ENCODE results near the gene USP48.
"Not testable (repeated sequence)": the region's sequence is repeated elsewhere in the genome, so short reads cannot be mapped to it uniquely, and the experiment has no call there.

USP48 gene

DNA sequence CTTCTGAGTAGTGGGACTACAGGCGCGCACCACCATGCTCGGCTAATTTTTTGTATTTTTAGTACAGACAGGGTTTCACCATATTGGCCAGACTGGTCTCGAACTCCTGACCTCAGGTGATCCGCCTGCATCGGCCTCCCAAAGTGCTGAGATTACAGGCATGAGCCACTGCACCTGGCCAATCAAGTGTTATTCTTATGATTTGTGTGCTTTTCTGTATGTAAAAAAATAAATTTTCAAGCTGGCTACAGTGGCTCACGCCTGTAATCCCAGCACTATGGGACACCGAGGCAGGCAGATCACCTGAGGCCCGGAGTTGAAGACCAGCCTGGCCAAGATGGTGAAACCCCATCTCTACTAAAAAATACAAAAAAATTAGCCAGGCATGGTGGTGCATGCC, 12.3 kb downstream of the USP48 start:
- not testable (repeated sequence) for DNase-seq

DNA sequence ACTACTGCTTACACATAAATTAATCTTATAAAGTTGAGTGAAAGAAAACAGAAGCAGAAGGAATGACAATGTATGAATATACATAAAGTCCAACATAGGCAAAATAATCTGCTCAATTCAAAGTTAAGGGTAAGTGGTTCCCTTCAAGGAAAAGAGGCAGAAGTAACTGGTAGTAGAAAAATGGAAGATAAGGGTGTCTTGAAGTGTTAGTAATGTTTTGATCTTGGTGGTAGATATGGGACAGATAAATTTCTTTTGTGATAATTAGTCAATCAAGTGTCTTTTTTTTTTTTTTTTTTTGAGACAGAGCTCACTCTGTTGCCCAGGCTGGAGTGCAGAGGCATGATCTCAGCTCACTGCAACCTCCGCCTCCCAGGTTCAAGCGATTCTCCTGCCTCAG, 12.7 kb downstream of the USP48 start:
- DNase-seq = no peak

DNA sequence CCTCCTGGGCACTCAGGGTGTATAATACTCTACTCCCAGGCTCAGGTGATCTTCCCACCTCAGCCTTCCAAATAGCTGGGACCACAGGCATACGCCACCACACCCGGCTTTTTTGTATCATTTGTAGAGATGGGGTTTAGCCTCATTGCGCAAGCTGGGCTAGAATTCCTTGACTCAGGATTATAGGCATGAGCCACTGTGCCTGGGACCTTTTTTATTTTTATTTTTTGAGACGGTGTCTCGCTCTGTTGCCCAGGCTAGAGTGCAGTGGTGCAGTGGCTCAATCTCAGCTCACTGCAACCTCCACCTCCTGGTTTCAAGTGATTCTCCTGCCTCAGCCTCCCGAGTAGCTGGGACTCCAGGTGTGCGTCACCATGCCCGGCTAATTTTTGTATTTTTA, 15.8 kb downstream of the USP48 start:
- DNase-seq = not testable (repeated sequence)

DNA sequence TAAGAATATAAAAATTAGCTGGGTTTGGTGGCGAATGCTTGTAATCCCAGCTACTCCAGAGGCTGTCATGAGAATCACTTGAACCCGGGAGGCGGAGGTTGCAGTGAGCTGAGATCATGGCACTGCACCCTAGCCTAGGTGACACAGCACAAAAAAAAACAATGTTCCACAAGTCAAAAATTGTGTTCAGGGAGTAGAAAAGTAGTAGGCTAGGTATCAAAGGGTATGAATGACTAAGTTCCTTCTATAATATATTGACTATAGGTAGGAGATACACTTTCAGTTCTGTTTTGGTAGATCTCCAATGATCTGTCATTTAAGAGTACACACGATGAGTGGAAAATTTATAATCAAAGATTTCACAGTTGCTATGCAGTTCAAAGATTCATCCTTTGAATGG, 16.7 kb downstream of the USP48 start:
- DNase-seq = no peak

DNA sequence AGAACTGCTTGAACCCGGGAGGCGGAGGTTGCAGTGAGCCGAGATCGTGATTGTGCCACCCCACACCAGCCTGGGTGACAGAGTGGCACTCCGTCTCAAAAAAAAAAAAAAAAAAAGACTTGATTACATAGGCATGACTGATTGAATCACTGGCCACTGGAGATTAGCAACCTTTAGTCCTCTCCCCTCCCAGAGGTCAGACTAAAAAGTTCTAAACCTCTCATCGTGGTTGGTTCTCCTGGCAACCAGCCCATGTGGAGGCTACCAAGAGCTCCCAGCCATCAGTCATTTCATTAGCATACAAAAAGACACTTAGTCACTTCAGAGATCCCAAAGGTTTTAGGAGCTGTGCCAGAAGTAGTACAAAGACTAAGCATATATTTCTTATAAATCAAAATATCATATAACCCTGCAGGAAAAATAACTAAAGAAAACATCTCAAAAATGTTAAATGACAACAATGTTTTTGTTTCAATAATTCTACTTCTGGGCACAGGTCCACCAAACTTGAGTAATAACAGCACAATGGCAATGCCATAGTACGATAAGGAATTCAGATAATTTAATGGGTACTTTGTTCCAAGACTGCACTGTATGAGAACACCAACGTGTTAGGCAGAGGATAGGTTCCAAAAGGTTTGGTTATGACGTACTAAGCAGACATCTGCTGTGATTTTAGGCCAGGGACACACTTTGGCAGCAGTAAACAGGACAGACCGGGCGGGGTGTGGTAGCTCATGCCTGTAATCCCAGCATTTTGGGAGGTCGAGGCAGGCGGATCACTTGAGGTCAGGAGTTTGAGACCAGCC, 18.1 kb downstream of the USP48 start:
- DNase-seq = no peak

DNA sequence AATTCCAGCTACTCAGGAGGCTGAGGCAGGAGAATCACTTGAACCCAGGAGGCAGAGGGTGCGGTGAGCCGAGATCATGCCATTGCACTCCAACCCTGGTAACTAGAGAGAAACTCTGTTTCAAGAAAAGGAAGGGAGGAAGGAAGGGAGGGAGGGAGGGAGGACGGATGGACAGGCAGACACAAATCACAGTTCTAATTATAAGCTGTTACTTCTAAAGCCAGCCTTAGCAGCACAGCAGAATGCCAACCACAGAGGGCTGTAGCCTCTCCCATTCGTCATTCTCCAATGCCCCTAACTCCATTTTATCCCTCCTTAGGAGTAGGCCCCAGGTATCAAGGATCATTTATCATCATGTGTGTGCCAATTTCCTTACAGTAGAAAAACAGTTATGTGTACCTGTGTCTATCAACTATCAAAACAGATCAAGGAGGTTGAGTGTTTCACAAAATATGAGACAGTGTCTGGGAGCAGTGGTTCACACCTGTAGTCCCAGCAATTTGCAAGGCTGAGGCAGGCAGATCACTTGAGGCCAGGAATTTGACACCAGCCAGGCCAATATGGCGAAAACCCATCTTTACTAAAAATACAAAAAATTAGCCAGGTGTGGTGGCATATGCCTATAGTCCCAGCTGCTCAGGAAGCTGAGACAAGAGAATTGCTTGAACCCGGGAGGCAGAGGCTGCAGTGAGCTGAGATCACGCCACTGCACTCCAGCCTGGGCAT, 19.1 kb downstream of the USP48 start:
- no peak for DNase-seq

DNA sequence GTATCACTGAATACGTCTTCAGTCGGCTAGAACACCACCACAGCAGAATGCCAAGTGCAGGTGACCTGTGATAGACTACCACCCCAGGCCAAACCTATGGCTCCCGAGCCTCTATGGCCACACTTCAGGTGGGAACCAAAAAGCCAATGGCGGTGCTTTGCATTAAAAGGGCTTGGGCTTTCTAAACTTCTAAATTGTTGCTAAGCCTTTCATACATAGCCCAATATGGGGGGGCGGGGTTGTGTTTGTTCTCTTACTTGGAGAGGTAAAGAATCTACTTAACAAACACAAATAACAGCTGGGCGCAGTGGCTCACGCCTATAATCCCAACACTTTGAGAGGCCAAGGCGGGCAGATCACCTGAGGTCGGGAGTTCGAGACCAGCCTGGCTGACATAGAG, 19.7 kb downstream of the USP48 start:
- DNase-seq = no peak

DNA sequence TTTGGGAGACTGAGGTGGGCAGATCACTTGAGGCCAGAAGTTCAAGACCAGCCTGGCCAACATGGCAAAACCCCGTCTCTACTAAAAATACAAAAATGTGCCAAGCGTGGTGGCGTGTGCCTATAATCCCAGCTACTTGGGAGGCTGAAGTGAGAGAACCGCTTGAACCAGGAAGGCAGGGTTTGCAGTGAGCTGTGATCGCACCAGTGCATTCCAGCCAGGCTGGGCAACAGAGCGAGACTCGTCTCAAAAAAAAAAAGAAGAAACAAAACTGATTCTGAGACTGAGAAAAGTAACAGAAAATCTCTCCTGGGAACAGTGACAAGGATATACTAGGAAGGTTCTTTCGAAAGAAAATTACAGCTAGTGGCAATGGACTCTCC, 20.9 kb downstream of the USP48 start:
- DNase-seq = no peak

DNA sequence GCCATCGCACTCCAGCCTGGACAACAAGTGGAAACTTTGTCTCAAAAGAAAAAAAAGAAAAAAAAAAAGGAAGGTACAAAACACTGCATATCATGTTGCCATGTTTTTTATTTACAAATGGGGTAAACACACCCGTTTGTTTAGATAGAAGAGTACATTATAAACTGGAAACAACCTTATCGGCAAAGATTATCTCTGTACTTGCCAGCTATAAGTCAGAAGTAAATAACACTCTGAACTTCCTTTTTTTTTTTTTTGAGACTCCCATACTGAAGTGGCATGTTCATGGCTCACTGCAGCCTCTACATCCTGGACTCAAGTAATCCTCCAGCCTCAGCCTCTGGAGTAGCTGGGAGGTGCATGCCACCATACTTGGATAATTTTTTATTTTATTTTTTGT, 21.9 kb downstream of the USP48 start:
- no peak for DNase-seq

DNA sequence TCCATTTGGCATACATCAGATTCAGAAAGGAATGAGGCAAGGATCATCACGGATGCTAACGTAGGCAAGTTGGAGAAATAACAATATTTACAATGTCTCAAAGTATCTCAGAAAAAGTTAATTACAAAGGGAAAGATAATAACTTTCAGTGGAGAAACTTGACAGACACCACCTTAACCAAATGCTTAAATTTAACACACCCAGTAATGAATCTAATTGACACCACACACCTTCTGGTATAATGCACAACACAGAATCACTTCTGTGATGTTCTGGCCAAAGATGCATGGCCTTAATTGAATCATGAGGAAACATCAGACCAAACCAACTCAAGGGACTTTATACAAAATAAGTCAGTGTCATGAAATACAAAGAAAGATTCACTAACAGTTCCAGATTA, 23.1 kb downstream of the USP48 start:
- DNase-seq = no peak

DNA sequence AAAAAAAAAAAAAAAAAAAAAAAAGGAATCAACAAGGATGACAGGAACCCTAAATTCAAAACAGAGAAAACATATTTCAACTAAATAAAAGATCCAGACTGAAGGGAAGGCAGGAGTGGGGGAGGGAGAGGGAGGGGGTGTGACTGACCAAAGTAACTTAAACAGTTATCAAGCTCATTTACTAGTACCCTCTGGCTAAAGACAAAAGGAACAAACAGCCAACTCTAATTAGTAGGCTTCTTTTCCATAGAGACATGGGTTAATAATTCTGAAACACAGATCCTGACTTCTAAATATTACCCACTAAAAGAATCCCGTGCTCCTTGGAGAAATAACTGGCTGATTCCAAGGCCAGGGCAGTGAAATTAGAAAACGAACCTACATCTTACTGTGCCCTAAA, 23.8 kb downstream of the USP48 start:
- DNase-seq = no peak

DNA sequence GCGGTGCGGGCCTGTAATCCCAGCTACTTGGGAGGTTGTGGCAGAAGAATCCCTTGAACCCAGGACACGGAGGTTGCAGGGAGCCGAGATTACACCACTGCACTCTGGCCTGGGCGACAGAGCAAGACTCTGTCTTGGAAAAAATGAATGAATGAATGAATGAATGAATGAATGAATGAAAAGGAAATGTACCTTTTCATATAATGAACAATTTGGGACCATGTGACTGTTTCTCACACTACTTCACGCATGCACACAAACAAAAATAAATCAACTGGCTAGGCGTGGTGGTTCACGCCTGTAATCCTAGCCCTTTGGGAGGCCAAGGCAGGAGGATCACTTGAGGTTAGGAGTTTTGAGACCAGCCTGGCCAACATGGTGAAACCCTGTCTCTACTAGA, 24.3 kb downstream of the USP48 start:
- DNase-seq = no peak

DNA sequence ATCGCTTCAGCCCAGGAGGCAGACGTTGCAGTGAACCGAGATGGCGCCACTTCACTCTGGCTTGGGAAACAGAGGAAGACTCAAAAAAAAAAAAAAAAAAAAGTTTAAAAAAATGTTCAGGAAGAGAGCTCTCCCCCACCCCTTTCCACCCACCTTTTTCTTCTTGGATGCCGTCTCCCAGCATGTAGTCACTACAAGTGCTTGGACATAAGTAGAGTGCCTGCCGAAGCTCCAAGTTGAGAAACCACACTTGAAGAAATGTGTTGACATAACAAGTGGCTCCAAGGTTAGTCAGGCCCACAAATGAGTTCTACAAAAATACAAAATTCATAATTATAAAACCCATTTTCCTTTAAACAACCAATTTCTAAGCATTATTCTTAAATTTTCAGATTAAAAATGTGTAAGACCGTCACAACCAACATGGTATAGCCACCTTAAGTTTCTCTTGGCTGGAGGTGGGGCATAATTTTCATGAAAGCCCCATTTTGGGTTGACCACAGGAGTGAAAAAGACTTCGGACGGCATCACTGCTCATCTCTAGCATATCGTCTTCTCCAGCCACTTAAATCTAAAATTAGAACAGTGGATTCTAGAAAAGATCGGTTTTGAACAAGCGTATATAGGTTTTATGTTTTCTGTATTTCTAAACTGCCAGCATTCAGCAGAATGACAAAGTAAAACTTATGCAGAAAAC, 26.4 kb downstream of the USP48 start:
- DNase-seq = no peak

DNA sequence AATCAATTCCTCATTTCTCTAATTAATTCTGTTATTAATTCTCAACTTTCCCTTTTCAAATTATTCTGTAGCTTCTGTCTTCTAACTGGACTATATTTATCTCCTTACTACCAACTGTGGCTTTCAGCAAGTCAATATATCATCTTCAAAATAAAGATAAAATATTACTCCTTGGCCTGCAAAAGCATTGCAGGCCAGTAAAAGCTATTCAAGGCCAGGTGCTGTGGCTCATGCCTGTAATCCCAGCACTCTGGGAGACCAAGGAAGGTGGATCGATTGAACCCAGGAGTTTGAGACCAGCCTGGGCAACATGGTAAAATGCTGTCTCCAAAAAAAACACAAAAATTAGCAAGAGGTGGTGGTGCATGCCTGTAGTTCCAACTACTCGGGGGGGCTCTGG, 27.9 kb downstream of the USP48 start:
- no peak for DNase-seq

DNA sequence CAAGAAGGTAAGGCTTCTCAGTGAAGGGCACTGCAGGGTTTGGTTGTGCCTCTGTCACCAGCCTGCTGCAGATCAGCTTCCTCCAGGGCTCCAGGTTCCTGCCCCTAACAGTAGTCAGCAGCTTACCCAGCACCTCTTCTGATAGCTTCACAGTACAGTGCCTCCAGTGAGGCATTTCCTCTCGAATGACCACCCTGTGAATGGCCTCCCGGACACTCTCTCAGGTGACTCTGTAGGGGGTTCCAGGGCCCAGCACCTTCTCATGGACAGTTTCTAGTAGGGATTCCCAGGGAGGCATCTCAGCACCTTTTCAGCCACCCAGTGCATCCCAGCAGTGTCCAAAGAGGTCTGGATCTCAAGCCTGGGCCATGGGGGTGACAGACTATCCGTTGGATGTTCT, 28.4 kb downstream of the USP48 start:
- no peak for DNase-seq

DNA sequence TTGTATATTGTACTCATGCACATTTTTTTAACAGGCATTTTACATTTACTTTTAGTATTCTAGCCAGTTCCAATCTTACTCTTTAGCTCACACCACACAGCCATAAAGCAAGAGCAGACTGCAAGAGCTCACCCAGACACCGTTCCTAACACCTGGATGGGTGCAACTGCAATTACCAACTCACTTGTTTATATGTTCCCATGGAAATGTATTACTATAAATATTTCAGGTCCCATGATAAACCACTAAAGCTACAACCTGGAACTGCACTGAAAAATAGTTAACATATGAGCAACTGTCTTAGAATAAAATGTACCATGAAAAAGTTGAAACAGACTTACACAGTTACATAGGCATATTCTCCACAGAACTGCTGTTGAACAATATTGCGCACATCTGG, 30.8 kb downstream of the USP48 start:
- no peak for DNase-seq

DNA sequence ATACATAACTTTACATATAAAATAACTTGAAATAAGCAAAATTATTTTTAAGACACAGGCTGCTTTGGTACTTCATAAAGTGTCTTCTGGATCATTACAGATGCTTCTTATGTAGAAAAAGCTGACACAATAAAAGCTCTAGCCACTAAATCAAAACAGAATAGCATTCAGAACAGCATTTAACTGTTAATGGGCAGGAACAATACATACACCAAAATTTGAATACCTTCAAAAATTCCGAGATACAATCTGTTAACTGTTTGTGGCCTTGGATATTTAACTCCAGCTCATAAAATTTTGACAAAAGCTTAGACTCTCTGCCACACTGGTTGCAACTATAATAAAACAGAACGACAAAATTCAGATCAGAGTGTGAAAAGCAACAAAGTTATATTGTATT, 31.7 kb downstream of the USP48 start:
- DNase-seq = no peak

DNA sequence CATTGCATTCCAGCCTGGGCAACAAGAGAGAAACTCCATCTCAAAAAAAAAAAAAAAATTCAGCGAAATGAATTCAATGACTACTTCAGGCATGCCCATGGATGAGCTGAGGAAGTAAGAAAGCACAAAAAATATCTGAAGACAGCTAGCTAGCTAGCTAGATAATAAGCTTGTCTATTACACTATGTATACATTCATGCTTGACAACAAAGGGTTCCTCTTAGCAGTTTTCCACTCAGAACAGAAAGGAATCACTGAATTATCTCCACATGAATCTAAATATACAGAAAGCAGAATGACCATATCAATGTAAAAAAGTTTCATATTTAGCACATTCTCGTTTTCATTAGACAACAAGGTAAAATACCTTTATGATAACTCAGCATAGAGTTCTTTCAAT, 32.1 kb downstream of the USP48 start:
- DNase-seq = no peak

DNA sequence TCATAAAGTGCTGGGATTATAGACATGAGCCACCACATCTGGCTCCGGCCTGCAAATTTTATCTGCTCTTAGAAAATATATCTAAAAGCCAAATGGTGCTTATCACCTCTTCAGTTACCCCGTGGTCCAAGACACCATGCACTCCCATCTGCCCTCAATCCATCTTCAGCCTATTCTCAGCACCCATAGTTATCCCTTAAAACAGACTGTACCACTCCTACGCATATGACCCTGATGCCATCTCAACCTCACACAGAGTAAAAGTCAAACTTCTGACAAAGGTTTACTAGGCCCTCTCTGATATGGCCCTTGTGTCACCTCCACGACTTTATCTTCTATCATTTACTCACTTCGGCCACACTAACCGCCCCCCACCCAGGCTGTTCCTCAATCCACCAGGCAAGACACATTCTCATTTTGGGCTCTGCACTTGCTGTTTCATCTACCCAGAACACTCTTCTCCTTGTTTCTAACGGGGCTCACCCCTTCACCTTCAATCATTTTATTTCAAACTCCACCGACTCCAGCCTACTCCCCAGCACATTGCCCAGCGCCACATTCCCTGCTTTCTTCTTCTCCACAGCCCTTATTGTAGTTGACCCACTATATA, 33.0 kb downstream of the USP48 start:
- no peak for DNase-seq

DNA sequence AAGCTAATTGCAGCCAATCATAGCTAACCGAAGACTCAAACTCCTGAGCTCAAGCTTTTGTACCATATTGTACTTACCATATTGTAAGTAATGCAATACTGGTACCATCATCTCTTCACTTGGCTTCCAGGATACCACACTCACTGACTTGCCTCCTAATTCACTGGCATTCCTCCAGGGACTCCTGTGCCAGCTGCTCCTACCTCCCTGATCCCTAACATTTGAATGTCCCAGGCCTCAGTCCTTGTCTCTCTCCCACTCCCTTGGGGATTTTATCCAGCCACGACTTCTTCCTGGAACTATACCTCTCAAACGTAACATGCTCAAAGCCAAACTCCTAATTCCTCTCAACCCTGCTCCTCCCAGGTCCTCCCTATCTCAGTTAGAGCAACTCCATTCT, 33.8 kb downstream of the USP48 start:
- no peak for DNase-seq

DNA sequence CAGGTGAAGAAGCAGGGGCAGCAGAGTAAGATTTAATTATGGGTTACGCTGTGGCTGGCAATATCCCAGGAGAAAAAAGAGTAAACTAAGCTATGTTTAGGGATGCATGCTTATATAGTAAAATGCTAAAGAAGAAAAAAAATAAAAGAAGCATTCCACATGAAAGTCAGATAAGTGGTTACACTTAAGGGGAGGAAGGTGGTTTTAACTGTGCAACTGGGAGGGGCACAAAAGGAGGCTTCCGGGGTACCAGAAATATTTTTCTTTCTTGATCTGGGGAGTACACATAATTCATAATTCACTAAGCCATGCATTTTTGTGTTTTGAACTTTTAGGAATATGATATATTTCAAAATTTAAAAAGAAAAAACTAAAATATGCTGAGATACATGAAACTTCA, 39.5 kb downstream of the USP48 start:
- DNase-seq = no peak

DNA sequence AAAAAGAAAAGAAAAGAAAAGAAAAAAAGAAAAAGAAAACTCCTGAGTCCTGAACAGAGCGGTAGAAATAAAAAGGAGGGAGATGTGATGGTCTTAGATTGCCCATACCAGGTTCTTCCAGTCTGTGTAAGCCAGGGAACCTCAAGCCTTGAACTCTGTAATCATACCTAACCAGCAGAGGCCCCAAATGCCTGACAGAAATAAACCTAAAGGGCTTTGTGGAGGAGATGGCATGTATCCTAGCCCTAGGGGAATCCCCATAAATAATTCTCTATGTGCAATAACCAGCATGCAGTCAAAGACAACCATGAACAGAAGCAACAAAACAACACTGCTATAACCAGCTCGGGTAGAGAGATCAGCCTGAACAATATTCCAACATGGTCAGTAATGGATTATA, 40.4 kb downstream of the USP48 start:
- no peak for DNase-seq

DNA sequence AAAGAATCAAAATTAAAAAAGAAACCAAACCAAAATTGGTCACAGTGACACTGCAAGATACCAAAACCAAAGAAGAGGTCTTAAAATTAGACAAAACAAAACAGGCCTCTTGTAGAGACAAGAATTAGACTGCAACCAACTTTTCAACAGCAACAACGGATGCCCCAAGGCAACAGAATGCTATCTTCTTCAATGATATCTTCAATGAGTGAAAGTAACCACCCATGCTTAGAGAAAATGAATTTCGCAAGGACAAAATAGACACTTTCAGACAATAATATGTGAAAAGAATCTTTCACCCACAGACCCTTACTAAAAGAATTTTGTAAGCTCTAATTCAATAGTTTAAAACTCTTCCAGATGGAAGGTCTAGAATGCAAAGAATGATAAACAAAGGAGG, 41.7 kb downstream of the USP48 start:
- no peak for DNase-seq

DNA sequence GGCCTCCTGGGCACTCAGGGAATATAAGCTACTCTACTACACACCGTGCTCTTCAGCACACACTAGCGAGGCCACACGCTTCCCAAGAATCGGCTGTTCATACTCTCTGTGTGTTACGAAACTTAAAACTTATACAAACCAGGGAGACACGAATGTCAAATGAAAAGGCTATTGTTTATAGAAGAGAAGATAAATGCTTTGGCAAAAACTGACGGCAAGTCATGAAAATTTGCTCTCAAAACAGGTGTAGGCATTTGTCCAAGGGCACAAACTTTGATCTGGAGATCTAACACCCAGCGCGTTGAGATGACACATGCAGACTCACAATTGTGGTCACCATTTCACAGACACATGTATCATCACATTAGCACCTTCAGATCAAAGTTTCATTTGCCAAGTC, 46.1 kb downstream of the USP48 start:
- no peak for DNase-seq

All from activated T-cell treated with anti-CD3 and anti-CD28 coated beads, Interleukin-2, amount 50 U/mL, for 1 hour (primary cell).